GM23338 (cell line): ENCODE measurements around the gene PARP11. TPM values are rescaled to one million over a fixed set of nuclear protein-coding genes. Genes with fewer than 3 reads are reported as not detected.
A peak's percentile ranks its signal among the peaks of the same experiment; 100 is the strongest.

ENCODE experiments used
- ATAC-seq: fragments of 200-7000 bp; cut with Tn5 transposase; 3 replicates; pipeline ENCODE4 v1.9.1; 2020
- DNase-seq: peaks from one replicate; pipeline ENCODE4 v3.0.0-alpha.2; 2015; ENCODE audit warnings: low spot score
- H2AFZ ChIP-seq: fragments of 200-600 bp; sonication (generic); 2 replicates; pipeline ENCODE4 v1.8.0; 2016; ENCODE audit warnings: antibody characterized with exemption, mild to moderate bottlenecking, moderate library complexity
- H3F3A ChIP-seq: fragments of 200-600 bp; sonication (generic); replicated peaks from 2 replicates; pipeline ENCODE4 v1.8.0; 2017; ENCODE audit warnings: antibody characterized with exemption, mixed run types, low read depth
- H3K27ac ChIP-seq: fragments of 200-600 bp; sonication (generic); 2 replicates; pipeline ENCODE4 v1.6.1; 2016; ENCODE audit warnings: low read depth
- H3K27me3 ChIP-seq: fragments of 200-600 bp; sonication (generic); 2 replicates; pipeline ENCODE4 v1.8.0; 2016; ENCODE audit warnings: mild to moderate bottlenecking, mixed run types, moderate library complexity; ENCODE audit not compliant: insufficient read depth
- H3K36me3 ChIP-seq: fragments of 200-600 bp; sonication (generic); 2 replicates; pipeline ENCODE4 v1.8.0; 2016; ENCODE audit warnings: mild to moderate bottlenecking; ENCODE audit not compliant: insufficient read depth
- H3K4me1 ChIP-seq: fragments of 200-600 bp; sonication (generic); 2 replicates; pipeline ENCODE4 v1.8.0; 2016; ENCODE audit warnings: mild to moderate bottlenecking, moderate library complexity; ENCODE audit not compliant: insufficient read depth
- H3K4me2 ChIP-seq: fragments of 200-600 bp; sonication (generic); 2 replicates; pipeline ENCODE4 v1.7.1; 2017; ENCODE audit warnings: mixed run types
- H3K4me3 ChIP-seq: fragments of 200-600 bp; sonication (generic); 2 replicates; pipeline ENCODE4 v1.6.1; 2016; ENCODE audit warnings: mixed run types
- H3K79me2 ChIP-seq: fragments of 200-600 bp; sonication (generic); replicated peaks from 2 replicates; pipeline ENCODE4 v1.8.0; 2017; ENCODE audit warnings: mild to moderate bottlenecking; ENCODE audit not compliant: insufficient read depth
- H3K9me2 ChIP-seq: fragments of 200-600 bp; sonication (generic); 2 replicates; pipeline ENCODE4 v1.8.0; 2017; ENCODE audit not compliant: insufficient read depth
- H4K20me1 ChIP-seq: fragments of 200-600 bp; sonication (generic); replicated peaks from 2 replicates; pipeline ENCODE4 v1.8.0; 2017; ENCODE audit warnings: mild to moderate bottlenecking; ENCODE audit not compliant: insufficient read depth
- H3K27ac Mint-ChIP-seq: 2 replicates; pipeline ENCODE4 v1.8.0; 2020; ENCODE audit warnings: inconsistent platforms, mild to moderate bottlenecking, moderate library complexity, mixed read lengths
- H3K27me3 Mint-ChIP-seq: 3 replicates; pipeline ENCODE4 v1.8.0; 2022; ENCODE audit warnings: low read depth, mild to moderate bottlenecking, moderate library complexity, mixed read lengths, inconsistent platforms; ENCODE audit not compliant: insufficient read depth, poor library complexity
- H3K36me3 Mint-ChIP-seq: 3 replicates; pipeline ENCODE4 v1.8.0; 2021; ENCODE audit warnings: low read depth, mild to moderate bottlenecking, inconsistent platforms, moderate library complexity, mixed read lengths
- H3K4me1 Mint-ChIP-seq: 3 replicates; pipeline ENCODE4 v1.8.0; 2020; ENCODE audit warnings: mild to moderate bottlenecking, inconsistent platforms, mixed read lengths
- H3K4me3 Mint-ChIP-seq: 3 replicates; pipeline ENCODE4 v1.8.0; 2021; ENCODE audit warnings: moderate library complexity, mild to moderate bottlenecking, inconsistent platforms, mixed read lengths
- H3K9me3 Mint-ChIP-seq: 3 replicates; pipeline ENCODE4 v1.8.0; 2020; ENCODE audit warnings: moderate library complexity, mild to moderate bottlenecking, inconsistent platforms, mixed read lengths
- CREB1 ChIP-seq: fragments of 250-450 bp; sonication (Bioruptor Pico); IDR thresholded peaks from 2 replicates; pipeline ENCODE4 v1.5.0; 2020; ENCODE audit warnings: low read depth, mild to moderate bottlenecking, moderate library complexity
- CTCF ChIP-seq, 2 experiments: fragments of 200-600 bp in 1 of 2; sonication (generic) in 1 of 2; conservative IDR thresholded peaks; 2 replicates each; pipeline versions ENCODE4 v1.5.1 to v1.6.1; 2016 to 2017; ENCODE audit warnings: antibody characterized with exemption in 2 of 2, low read depth in 2 of 2, mild to moderate bottlenecking in 2 of 2, moderate library complexity in 1 of 2
- ETS1 ChIP-seq: IDR thresholded peaks from 2 replicates; pipeline ENCODE4 v1.6.1; 2016; ENCODE audit warnings: antibody characterized with exemption
- EZH2 ChIP-seq: fragments of 200-600 bp; sonication (generic); IDR thresholded peaks from one replicate; pipeline ENCODE4 v1.8.0; 2017; ENCODE audit warnings: antibody characterized with exemption, mild to moderate bottlenecking, low read depth; ENCODE audit not compliant: unreplicated experiment
- EZH2phosphoT487 ChIP-seq: fragments of 200-600 bp; sonication (generic); IDR thresholded peaks from one replicate; pipeline ENCODE4 v1.8.1; 2018; ENCODE audit warnings: antibody characterized with exemption; ENCODE audit not compliant: unreplicated experiment
- JUNB ChIP-seq: IDR thresholded peaks from one replicate; pipeline ENCODE4 v1.6.1; 2016; ENCODE audit warnings: antibody characterized with exemption; ENCODE audit not compliant: unreplicated experiment
- NANOG ChIP-seq: IDR thresholded peaks from 2 replicates; pipeline ENCODE4 v1.6.1; 2016; ENCODE audit warnings: antibody characterized with exemption, borderline replicate concordance
- POLR2AphosphoS5 ChIP-seq: IDR thresholded peaks from 2 replicates; pipeline ENCODE4 v1.6.1; 2016; ENCODE audit warnings: antibody characterized with exemption, low read depth
- REST ChIP-seq: IDR thresholded peaks from one replicate; pipeline ENCODE4 v1.6.1; 2018; ENCODE audit warnings: antibody characterized with exemption; ENCODE audit not compliant: unreplicated experiment
- STAT1 ChIP-seq: IDR thresholded peaks from one replicate; pipeline ENCODE4 v1.6.1; 2016; ENCODE audit warnings: antibody characterized with exemption; ENCODE audit not compliant: unreplicated experiment
- ZNF114 ChIP-seq: fragments of 250-450 bp; sonication (Bioruptor Pico); IDR thresholded peaks from 2 replicates; pipeline ENCODE4 v1.5.0; 2020; ENCODE audit warnings: mild to moderate bottlenecking, moderate library complexity
- ZNF331 ChIP-seq: fragments of 250-450 bp; sonication (Bioruptor Pico); IDR thresholded peaks from 2 replicates; pipeline ENCODE4 v1.5.0; 2020; ENCODE audit warnings: low read depth, mild to moderate bottlenecking, moderate library complexity
- polyA plus RNA-seq: library from polyadenylated mRNA; unstranded; fragments of >200 nt; fragmentation: Nextera tagmentation; extraction: Ambion mirVana; gene quantifications from 2 replicates; pipeline ENCODE4 v1.2.1, GENCODE V29; 2016
- total RNA-seq: library from RNA; depleted of rRNA; stranded (reverse); fragments of >200 nt; shearing (Covaris generic); gene quantifications from 2 replicates; pipeline ENCODE4 v1.2.3, GENCODE V29; 2014

PARP11 gene
- total and polyA plus RNA-seq, 2 experiments from 2014 or later = 4.8 to 11.5 TPM

DNA sequence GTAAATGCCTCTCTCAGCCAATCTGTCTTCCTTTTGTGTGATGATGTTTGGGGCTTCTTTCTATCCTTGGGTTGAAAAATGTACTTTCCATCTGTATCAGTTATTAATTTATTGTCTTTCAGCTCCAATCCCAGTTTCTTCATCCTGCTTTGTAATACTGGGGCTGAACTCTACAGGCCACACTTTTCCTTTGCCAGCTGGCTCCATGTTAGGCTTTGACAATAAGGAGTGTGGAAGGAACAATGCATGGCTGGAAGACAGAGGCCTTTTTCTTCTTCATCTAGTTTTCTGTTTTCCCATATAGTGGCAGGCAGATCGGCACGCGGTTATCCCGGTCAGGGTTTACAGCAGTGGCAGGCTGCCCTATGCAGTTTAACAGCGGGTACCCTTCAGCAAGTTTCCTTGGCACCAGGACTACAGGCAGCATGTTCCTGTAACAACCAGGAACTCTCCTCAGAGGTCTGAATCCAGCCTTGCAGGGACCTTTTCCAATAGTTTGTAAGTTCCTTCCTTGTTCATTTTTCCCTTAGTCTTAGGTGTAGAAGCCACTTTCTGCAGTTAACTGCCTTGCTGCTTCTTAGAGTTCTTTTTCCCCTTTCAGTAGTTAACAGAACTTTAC, 81.8 kb downstream of the PARP11 start (continued):
- no peak for TF ChIP-seq ETS1
- no peak for TF ChIP-seq ZNF331 (CRISPR knock-in tag)
- no peak for TF ChIP-seq ZNF114
- no peak for TF ChIP-seq STAT1
- no peak for TF ChIP-seq JUNB
- TF ChIP-seq REST = no peak
- no peak for TF ChIP-seq CTCF (conservative IDR thresholded peaks at IDR 0.05; ENCODE audit: low read depth in 2 of 2)

- H3K4me2 ChIP-seq = peak overlapping the region; percentile 0; the same call in 1 of the 2 replicates
- no peak for DNase-seq
- no peaks in the 10 kb centered on the region; the same call in 1 of the 2 replicates for H3K36me3 ChIP-seq
- H3K27me3 Mint-ChIP-seq = peaks cover 5% of the 10 kb centered on the region
- H3K9me2 ChIP-seq = no peaks in the 10 kb centered on the region
- H3K36me3 Mint-ChIP-seq = peaks cover 8% of the 10 kb centered on the region; the same call in 2 of the 3 replicates
- H3K4me1 ChIP-seq = peaks cover 44% of the 10 kb centered on the region
- no peak overlapping the region for H3K27ac Mint-ChIP-seq
- no peak for ATAC-seq
- no peaks in the 10 kb centered on the region for H3K79me2 ChIP-seq
- peak overlapping the region; percentile 4; the same call in 1 of the 2 replicates for H3K27ac ChIP-seq
- H3K4me3 Mint-ChIP-seq = no peak overlapping the region
- H3K4me3 ChIP-seq = no peak overlapping the region
- H3K9me3 Mint-ChIP-seq = no peaks in the 10 kb centered on the region; the same call in 1 of the 3 replicates
- no peaks in the 10 kb centered on the region for H3F3A ChIP-seq
- H4K20me1 ChIP-seq = no peaks in the 10 kb centered on the region
- H3K27me3 ChIP-seq = no peaks in the 10 kb centered on the region
- H3K4me1 Mint-ChIP-seq = peaks cover 41% of the 10 kb centered on the region
- no peak overlapping the region for H2AFZ ChIP-seq
- TF ChIP-seq POLR2AphosphoS5 = no peak
- TF ChIP-seq ZNF331 (CRISPR knock-in tag) = no peak
- no peak for TF ChIP-seq CREB1 (CRISPR knock-in tag)
- no peak for TF ChIP-seq STAT1
- no peak for TF ChIP-seq JUNB
- TF ChIP-seq REST = no peak
- TF ChIP-seq EZH2phosphoT487 = no peak
- no peak for TF ChIP-seq ZNF114
- TF ChIP-seq NANOG = no peak
- no peak for TF ChIP-seq EZH2
These were observed 82.6 kb downstream of the PARP11 start for GRCh38 chr12:3790642-3791041.
